Endothelial cell of umbilical vein (primary cell): ENCODE data around the gene SEMA4B.

ENCODE experiments used
- CTCF ChIP-seq, 2 donors: IDR thresholded peaks; 1 replicate in 1 of 2; 2 replicates in 1 of 2; pipeline ENCODE4 v1.5.1; 2011; ENCODE audit warnings: low read length in 2 of 2, mild to moderate bottlenecking in 2 of 2, moderate library complexity in 2 of 2, control low read depth in 1 of 2, inconsistent platforms in 1 of 2, low read depth in 1 of 2; ENCODE audit not compliant: insufficient read depth in 1 of 2; ENCODE audit errors: extremely low read depth in 1 of 2
- POLR2A ChIP-seq: IDR thresholded peaks from 2 replicates; pipeline ENCODE4 v1.6.1; 2012; ENCODE audit warnings: low read depth, mild to moderate bottlenecking, control low read depth, low read length

GRCh38 chr15:90240856-90241255 lies 39.7 kb downstream of the SEMA4B start:
- TF ChIP-seq POLR2A: no peak
- TF ChIP-seq CTCF (IDR thresholded peaks at IDR 0.05; ENCODE audit: extremely low read depth in 1 of 2, insufficient read depth in 1 of 2, low read depth in 1 of 2, low read length in 2 of 2): no peak
